Gastroesophageal sphincter (tissue), 4 donors: Measurements from ENCODE around the gene SYNJ2. TPM values are rescaled to one million over a fixed set of nuclear protein-coding genes. Genes with fewer than 3 reads are reported as not detected.

Experiments
- ATAC-seq: fragments of 150-250 bp; one replicate; pipeline ENCODE4 v1.9.1; 2016; ENCODE audit warnings: mild to moderate bottlenecking, moderate library complexity
- H3K27ac ChIP-seq, 4 donors: fragments of 200-600 bp; sonication (generic) in 3 of 4; 1 replicate in 3 of 4; 2 replicates in 1 of 4; pipeline ENCODE4 v1.5.1; 2016 to 2019
- H3K27me3 ChIP-seq: fragments of 200-600 bp; sonication (generic); one replicate; pipeline ENCODE4 v1.5.1; 2019
- H3K36me3 ChIP-seq, 2 donors: fragments of 200-600 bp; sonication (generic); one replicate each; pipeline ENCODE4 v1.5.1; 2019; ENCODE audit warnings: control low read depth in 1 of 2
- H3K4me1 ChIP-seq, 3 donors: fragments of 200-600 bp; sonication (generic); 1 replicate in 2 of 3; 2 replicates in 1 of 3; pipeline ENCODE4 v1.5.1; 2016 to 2019; ENCODE audit warnings: control low read depth in 2 of 3
- H3K4me3 ChIP-seq, 2 donors: fragments of 200-600 bp; sonication (generic); one replicate each; pipeline ENCODE4 v1.5.1; 2019; ENCODE audit warnings: mild to moderate bottlenecking in 1 of 2, moderate library complexity in 1 of 2
- H3K9me3 ChIP-seq, 3 donors: fragments of 200-600 bp; sonication (generic); one replicate each; pipeline ENCODE4 v1.5.1; 2017 to 2019; ENCODE audit warnings: control low read depth in 2 of 3
- EP300 ChIP-seq: sonication (generic); formaldehyde crosslinking; IDR thresholded peaks from one replicate; pipeline ENCODE4 v1.6.1; 2017; ENCODE audit warnings: antibody characterized with exemption, mild to moderate bottlenecking
- POLR2A ChIP-seq, 2 donors: fragments of 450-650 bp; IDR thresholded peaks; one replicate each; pipeline ENCODE4 v1.6.1; 2017; ENCODE audit warnings: antibody characterized with exemption in 2 of 2, mild to moderate bottlenecking in 2 of 2, moderate library complexity in 1 of 2
- POLR2AphosphoS5 ChIP-seq: sonication (generic); formaldehyde crosslinking; IDR thresholded peaks from one replicate; pipeline ENCODE4 v1.6.1; 2017; ENCODE audit warnings: antibody characterized with exemption
- WGBS, 2 donors: methylation state at CpG; one replicate each; pipeline ENCODE4 v1.1.5; 2018; ENCODE audit warnings: low coverage in 1 of 2; 5-methylcytosine and 5-hydroxymethylcytosine counted together
- total RNA-seq, 4 donors: library from RNA; depleted of rRNA; stranded (reverse); fragments of >200 nt; gene quantifications; one replicate each; pipeline ENCODE4 v1.1.0, GENCODE V29; 2016
- TF ChIP-seq, protein P1 (sequence below), 4 experiments: fragments of 200-600 bp in 2 of 4; fragments of 450-650 bp in 2 of 4; sonication (generic) in 1 of 4; IDR thresholded peaks; one replicate each; pipeline ENCODE4 v1.5.1; 2017 to 2019; ENCODE audit warnings: antibody characterized with exemption in 4 of 4, mild to moderate bottlenecking in 2 of 4, moderate library complexity in 2 of 4

SYNJ2 gene
- total RNA-seq, 4 donors from 2014 or later, result 19.9 to 27.9 (median 21.6) TPM

DNA sequence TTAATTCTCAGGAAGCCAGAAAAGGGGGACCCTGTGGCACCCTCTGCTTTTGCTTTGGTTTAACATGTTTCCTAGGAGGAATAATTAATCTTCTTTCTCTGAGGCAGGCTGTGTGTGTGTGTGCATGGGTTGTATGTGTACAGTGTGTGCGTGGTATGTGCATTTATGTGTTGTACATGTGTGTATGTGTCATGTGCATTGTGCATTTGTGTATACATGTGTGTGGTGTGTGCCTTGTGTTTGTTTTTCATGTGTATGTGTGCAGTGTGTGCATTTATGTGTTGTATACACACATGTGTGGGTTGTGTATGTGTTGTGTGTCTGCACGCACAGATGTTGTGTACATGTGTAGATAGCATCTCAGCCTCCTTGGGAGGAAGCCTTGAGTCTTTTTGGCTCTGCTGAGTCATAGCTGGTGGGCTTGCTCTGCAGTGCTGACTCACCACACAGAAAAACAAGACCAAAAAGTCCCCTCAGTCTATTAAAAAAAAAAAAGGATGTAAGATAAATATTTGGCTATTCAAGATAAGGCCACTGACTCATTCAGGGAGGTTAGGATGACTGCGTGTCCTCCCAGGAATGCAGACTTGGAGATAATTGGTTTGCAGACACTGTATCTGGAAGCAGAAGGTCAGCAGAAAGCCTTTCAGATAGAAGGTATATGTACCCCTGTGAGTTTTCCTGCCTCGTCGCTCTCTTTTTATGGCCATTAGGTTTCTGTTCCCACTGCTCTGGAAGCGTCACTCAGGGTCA, 58.6 kb downstream of the SYNJ2 start:
- TF ChIP-seq EP300, result no peak
- peak; percentile 74 for TF ChIP-seq POLR2AphosphoS5
- Histone ChIP-seq H3K4me1 (peaks cover 9 to 61% (median 26%) of the 10 kb centered on the region in 3 donors), H3K4me3 (no peak overlapping the region), H3K36me3 (no peaks in the 10 kb centered on the region), H3K27ac (peak overlapping the region; percentile 60 to 84 (median 82)), H3K27me3 (no peaks in the 10 kb centered on the region), H3K9me3 (no peaks in the 10 kb centered on the region)
- ATAC-seq, result peak; percentile 56
- 35 to 57% methylated on average over 3 to 5 of the region's 6 CpGs for WGBS, 2 donors

DNA sequence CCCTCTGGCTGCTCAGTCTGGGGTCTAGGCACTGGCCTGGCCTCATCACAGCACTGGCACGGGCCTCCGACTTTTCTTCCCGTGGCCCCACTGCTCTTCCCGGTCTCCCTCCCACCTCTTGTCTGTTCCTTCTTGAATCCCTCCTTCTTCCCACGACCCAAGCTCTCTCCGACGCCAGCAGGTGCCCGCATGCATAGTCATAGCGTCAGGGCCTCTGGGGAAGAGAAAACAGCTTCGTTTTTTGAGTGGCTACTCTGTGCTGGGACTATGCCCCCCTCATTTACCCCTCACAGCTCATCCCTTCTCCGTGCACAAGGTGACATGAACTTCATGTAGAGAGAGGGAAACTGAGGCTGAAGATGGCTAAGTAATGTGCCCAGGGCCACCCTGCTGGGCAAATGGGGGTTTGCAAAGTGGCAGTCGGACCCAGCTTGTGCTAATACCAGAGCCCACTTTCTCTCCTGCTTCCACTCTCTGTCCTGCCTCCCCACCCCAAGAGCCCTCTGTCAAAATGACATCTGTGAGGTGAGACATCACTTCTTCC, 59.2 kb downstream of the SYNJ2 start:
- no peaks in the 10 kb centered on the region for H3K9me3 ChIP-seq
- no peaks in the 10 kb centered on the region for H3K27me3 ChIP-seq
- 44 to 52% methylated on average over 5 to 6 of the region's 12 CpGs for WGBS, 2 donors
- TF ChIP-seq POLR2AphosphoS5, result no peak
- no peak for TF ChIP-seq POLR2A (IDR thresholded peaks at IDR 0.05)
- no peak for TF ChIP-seq EP300
- TF ChIP-seq, protein P1, sequence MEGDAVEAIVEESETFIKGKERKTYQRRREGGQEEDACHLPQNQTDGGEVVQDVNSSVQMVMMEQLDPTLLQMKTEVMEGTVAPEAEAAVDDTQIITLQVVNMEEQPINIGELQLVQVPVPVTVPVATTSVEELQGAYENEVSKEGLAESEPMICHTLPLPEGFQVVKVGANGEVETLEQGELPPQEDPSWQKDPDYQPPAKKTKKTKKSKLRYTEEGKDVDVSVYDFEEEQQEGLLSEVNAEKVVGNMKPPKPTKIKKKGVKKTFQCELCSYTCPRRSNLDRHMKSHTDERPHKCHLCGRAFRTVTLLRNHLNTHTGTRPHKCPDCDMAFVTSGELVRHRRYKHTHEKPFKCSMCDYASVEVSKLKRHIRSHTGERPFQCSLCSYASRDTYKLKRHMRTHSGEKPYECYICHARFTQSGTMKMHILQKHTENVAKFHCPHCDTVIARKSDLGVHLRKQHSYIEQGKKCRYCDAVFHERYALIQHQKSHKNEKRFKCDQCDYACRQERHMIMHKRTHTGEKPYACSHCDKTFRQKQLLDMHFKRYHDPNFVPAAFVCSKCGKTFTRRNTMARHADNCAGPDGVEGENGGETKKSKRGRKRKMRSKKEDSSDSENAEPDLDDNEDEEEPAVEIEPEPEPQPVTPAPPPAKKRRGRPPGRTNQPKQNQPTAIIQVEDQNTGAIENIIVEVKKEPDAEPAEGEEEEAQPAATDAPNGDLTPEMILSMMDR (IDR thresholded peaks at IDR 0.05), result peak in 1 of 4 experiments; percentile 5
- H3K27ac ChIP-seq, result peak overlapping the region; percentile 60 to 84 (median 82)
- ATAC-seq, result peak; percentile 10
- H3K4me1 ChIP-seq, result peaks cover 9 to 61% (median 26%) of the 10 kb centered on the region in 3 donors
- H3K36me3 ChIP-seq, result no peaks in the 10 kb centered on the region
- no peak overlapping the region for H3K4me3 ChIP-seq

DNA sequence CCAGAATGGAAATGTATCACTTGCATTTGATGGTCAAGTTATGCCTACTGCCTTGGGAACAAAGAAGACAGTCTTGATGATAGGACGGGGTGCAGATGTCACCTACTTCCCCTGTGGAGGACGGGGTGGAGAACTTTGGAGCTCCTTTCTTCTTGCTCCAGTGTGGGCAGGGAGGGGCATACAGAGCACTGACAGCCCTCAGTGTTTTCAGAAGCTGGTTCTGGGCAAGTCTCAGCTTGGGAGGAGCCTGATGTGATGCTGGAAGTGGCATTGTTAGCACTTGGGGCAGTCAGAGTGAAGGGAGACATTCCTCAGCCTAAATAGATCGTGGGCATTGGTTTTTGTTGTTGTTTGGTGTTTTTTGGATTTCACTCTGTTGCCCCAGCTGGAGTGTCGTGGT, 59.7 kb downstream of the SYNJ2 start:
- 82 to 100% methylated on average over 1 to 3 of the region's 4 CpGs for WGBS, 2 donors
- no peaks in the 10 kb centered on the region for H3K9me3 ChIP-seq
- no peaks in the 10 kb centered on the region for H3K36me3 ChIP-seq
- TF ChIP-seq POLR2A (IDR thresholded peaks at IDR 0.05), result no peak
- no peak for TF ChIP-seq EP300
- TF ChIP-seq POLR2AphosphoS5, result no peak
- TF ChIP-seq, protein P1 (IDR thresholded peaks at IDR 0.05), result no peak
- peaks cover 9 to 61% (median 26%) of the 10 kb centered on the region in 3 donors for H3K4me1 ChIP-seq
- no peak overlapping the region for H3K4me3 ChIP-seq
- H3K27me3 ChIP-seq, result no peaks in the 10 kb centered on the region
- H3K27ac ChIP-seq, result peak overlapping the region; percentile 25 to 84 (median 82)
- no peak for ATAC-seq

DNA sequence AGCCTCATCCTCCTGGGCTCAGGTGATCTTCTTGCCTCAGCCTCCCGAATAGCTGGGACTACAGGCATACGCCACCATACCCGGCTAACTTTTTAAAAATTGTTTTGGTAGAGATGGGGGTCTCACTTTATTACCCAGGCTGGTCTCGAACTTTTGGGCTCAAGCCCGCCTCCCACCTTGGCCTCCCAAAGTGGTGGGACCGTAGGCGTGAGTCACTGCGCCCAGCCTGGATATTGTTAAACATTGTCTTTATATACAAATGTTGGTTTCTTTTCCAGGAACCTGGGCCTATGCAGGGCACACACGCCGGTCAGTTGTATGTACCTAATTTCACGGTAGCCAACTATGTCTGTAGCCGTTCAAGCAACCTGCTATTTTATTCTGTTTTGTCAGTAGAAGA, 60.1 kb downstream of the SYNJ2 start:
- no peak overlapping the region for H3K4me3 ChIP-seq
- 74 to 93% methylated on average over 6 to 10 of the region's 12 CpGs for WGBS, 2 donors
- no peaks in the 10 kb centered on the region for H3K9me3 ChIP-seq
- TF ChIP-seq EP300 (no peak), POLR2A (IDR thresholded peaks at IDR 0.05) (no peak), POLR2AphosphoS5 (no peak)
- TF ChIP-seq, protein P1 (IDR thresholded peaks at IDR 0.05), result no peak
- ATAC-seq, result no peak
- no peaks in the 10 kb centered on the region for H3K36me3 ChIP-seq
- H3K4me1 ChIP-seq, result peaks cover 9 to 61% (median 26%) of the 10 kb centered on the region in 3 donors
- H3K27me3 ChIP-seq, result no peaks in the 10 kb centered on the region
- peak overlapping the region; percentile 25 to 84 (median 82) for H3K27ac ChIP-seq

DNA sequence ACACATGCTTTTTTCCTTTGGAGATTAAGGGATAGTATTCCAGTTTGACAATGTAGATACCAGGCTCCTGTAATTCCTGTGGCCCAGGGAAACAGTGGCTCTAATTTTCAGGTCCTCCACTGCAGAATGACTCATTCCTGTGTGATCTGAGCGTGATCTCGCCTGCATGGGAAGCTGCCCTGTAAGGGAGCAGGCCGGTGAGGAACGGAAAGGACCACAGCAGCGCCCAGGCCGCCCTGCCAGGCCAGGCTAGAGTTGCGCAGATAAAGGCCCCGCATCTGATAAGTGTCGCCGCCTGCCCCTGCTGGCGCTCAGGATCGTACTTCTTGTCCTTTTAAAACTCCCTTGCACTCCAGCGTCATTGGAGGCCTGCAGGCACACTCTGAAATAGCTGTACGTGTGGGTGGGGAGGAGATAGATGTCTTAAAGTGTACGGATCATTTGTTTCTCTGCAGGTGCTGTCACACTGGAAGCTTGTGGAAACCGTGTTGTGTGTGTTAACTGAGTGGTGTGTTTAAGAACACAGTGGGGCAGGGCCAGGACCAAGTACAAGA, 60.7 kb downstream of the SYNJ2 start:
- TF ChIP-seq, protein P1 (IDR thresholded peaks at IDR 0.05), result no peak
- TF ChIP-seq EP300, result peak; percentile 46
- TF ChIP-seq POLR2AphosphoS5, result peak; percentile 54
- no peak for TF ChIP-seq POLR2A (IDR thresholded peaks at IDR 0.05)
- H3K4me1 ChIP-seq, result peaks cover 9 to 61% (median 26%) of the 10 kb centered on the region in 3 donors
- H3K27me3 ChIP-seq, result no peaks in the 10 kb centered on the region
- peak; percentile 60 for ATAC-seq
- H3K36me3 ChIP-seq, result peaks cover 0 to 5% of the 10 kb centered on the region in 2 donors
- H3K27ac ChIP-seq, result peak overlapping the region; percentile 25 to 84 (median 82)
- H3K9me3 ChIP-seq, result no peaks in the 10 kb centered on the region
- 20 to 38% methylated on average over 4 to 7 of the region's 16 CpGs for WGBS, 2 donors
- no peak overlapping the region for H3K4me3 ChIP-seq
